ENCODE data around the gene FBLN2. TPM values are rescaled to one million over a fixed set of nuclear protein-coding genes. Genes with fewer than 3 reads are reported as not detected.

FBLN2 gene
- total RNA-seq, 1 experiment from 2014 or later, result 0.39 TPM

- CTCF ChIA-PET, result interaction anchor here (1.8 kb wide), 1 partner anchor 13 kb away, joined by 4 read pairs; no protein-coding TSS in a partner anchor
- TF ChIP-seq RAD21 (IDR thresholded peaks at IDR 0.05; ENCODE audit: low read depth), result no peak
- TF ChIP-seq FOSL1 (IDR thresholded peaks at IDR 0.05; ENCODE audit: low read depth), result no peak
- TF ChIP-seq SP1 (IDR thresholded peaks at IDR 0.05; ENCODE audit: low read depth), result no peak
- TF ChIP-seq TCF7L2 (IDR thresholded peaks at IDR 0.05; ENCODE audit: borderline replicate concordance, extremely low read depth, insufficient read depth, insufficient read length), result no peak
- no peak for TF ChIP-seq CEBPB (IDR thresholded peaks at IDR 0.05; ENCODE audit: low read depth)
- no peak for TF ChIP-seq MAX (IDR thresholded peaks at IDR 0.05)
- TF ChIP-seq ELF1 (IDR thresholded peaks at IDR 0.05; ENCODE audit: borderline replicate concordance, low read depth), result no peak
- TF ChIP-seq POLR2AphosphoS5 (IDR thresholded peaks at IDR 0.05; ENCODE audit: low read depth, low read length), result no peak
- no peak for TF ChIP-seq EZH2phosphoT487 (IDR thresholded peaks at IDR 0.05; ENCODE audit: borderline replicate concordance)
- no peak for TF ChIP-seq ATF3 (IDR thresholded peaks at IDR 0.05)
- no peak for TF ChIP-seq SIN3A (IDR thresholded peaks at IDR 0.05; ENCODE audit: low read depth)
- no peak for TF ChIP-seq SRF (IDR thresholded peaks at IDR 0.05; ENCODE audit: low read depth)
- TF ChIP-seq ZBTB33 (IDR thresholded peaks at IDR 0.05; ENCODE audit: extremely low read depth, insufficient replicate concordance, low read length), result no peak
- TF ChIP-seq EGR1 (IDR thresholded peaks at IDR 0.05; ENCODE audit: low read depth), result no peak
- TF ChIP-seq EZH2 (IDR thresholded peaks at IDR 0.05), result no peak
- TF ChIP-seq, protein P1, sequence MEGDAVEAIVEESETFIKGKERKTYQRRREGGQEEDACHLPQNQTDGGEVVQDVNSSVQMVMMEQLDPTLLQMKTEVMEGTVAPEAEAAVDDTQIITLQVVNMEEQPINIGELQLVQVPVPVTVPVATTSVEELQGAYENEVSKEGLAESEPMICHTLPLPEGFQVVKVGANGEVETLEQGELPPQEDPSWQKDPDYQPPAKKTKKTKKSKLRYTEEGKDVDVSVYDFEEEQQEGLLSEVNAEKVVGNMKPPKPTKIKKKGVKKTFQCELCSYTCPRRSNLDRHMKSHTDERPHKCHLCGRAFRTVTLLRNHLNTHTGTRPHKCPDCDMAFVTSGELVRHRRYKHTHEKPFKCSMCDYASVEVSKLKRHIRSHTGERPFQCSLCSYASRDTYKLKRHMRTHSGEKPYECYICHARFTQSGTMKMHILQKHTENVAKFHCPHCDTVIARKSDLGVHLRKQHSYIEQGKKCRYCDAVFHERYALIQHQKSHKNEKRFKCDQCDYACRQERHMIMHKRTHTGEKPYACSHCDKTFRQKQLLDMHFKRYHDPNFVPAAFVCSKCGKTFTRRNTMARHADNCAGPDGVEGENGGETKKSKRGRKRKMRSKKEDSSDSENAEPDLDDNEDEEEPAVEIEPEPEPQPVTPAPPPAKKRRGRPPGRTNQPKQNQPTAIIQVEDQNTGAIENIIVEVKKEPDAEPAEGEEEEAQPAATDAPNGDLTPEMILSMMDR (IDR thresholded peaks at IDR 0.05 in 2 of 3, conservative IDR thresholded peaks at IDR 0.05 in 1 of 3; ENCODE audit: borderline replicate concordance in 1 of 3, insufficient read depth in 1 of 3, low read depth in 2 of 3, low read length in 2 of 3), result no peak
- no peak overlapping the region for H2AFZ ChIP-seq (ENCODE audit: low read depth, low read length, poor library complexity, severe bottlenecking)
- H3K4me3 ChIP-seq (replicated peaks in 1 of 2; ENCODE audit: low read depth in 1 of 2, low read length in 2 of 2), result no peak overlapping the region
- no peaks in the 10 kb centered on the region for H3K9me2 ChIP-seq (ENCODE audit: insufficient read depth)
- BruUV-seq (replicated peaks), result no TSS peak
- RAD21 ChIA-PET (ENCODE audit: low non-redundant PET in 1 of 2, low total read pairs in 2 of 2, uncharacterized antibody in 2 of 2, unreplicated experiment in 2 of 2), result no interaction called here
- H3K27ac ChIP-seq (ENCODE audit: low read depth, low read length), result no peak overlapping the region
- H3K9ac ChIP-seq (ENCODE audit: low read length), result no peak overlapping the region
- H3K4me1 ChIP-seq (ENCODE audit: control insufficient read depth in 1 of 2, insufficient read depth in 2 of 2, low read length in 2 of 2), result peaks cover 23 to 26% of the 10 kb centered on the region in 2 experiments
- no peaks in the 10 kb centered on the region for H4K20me1 ChIP-seq (ENCODE audit: insufficient read depth)
- ATAC-seq (no peak), DNase-seq (ENCODE audit: low read depth, low spot score) (no peak)
- no peaks in the 10 kb centered on the region for H3K27me3 ChIP-seq (ENCODE audit: insufficient read depth, low read length)
- H3K36me3 ChIP-seq (ENCODE audit: control insufficient read depth in 1 of 2, insufficient read depth in 2 of 2, low read length in 2 of 2), result no peaks in the 10 kb centered on the region
- intact Hi-C loops (cut with micrococcal nuclease), result no loop called here
- no peaks in the 10 kb centered on the region for H3K79me2 ChIP-seq (ENCODE audit: insufficient read depth, low read length)
- no peak overlapping the region for H3K4me2 ChIP-seq (ENCODE audit: low read length)
- POLR2A ChIA-PET, result no interaction called here
- no peaks in the 10 kb centered on the region for H3K9me3 ChIP-seq (ENCODE audit: control insufficient read depth in 1 of 2, insufficient read depth in 1 of 2, low read depth in 1 of 2, low read length in 2 of 2)
These were observed 39.1 kb upstream of the FBLN2 start for GRCh38 chr3:13509816-13510192.

Measured in HCT116 (cell line).